ENCODE data around the gene ERGIC1. TPM values are rescaled to one million over a fixed set of nuclear protein-coding genes. Genes with fewer than 3 reads are reported as not detected.
A peak's percentile ranks its signal among the peaks of the same experiment; 100 is the strongest.

The ERGIC1 gene
- total and polyA plus RNA-seq, 12 donors = 71.9 to 450 (median 248) TPM

DNA sequence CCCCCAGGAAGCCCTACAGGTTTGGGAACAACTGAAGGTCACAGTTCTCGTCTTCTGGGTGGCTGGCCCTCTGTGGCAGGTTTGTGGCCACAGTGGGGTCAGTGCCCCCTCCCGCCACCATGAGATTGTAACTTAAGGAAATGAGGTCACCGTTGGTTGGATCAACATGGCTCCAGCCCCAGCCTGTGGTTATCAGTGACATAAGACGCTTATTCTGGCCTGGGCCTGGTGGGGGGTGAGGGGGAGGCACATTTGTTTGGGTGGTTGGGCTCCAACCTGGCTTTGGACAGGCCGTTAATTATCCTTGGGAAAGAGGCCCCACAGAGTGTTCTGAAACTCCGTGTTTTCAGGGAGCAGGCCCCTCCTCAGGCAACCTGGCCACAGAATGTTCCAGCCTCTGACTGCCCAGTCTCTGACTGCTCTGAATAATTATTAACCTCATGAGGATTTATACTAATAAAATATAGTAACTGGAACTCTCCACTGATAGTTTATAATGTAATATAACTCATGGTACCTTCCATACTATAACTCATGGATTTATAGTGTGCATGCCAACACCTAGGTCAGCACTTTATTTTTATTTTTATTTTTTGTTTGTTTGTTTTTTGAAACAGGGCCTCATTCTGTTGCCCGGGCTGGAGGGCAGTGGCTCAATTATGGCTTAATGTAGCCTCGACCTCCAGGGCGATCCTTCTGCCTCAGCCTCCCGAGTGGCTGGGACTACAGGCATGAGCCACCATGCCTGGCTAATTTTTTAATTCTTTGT, 67.1 kb downstream of the ERGIC1 start:
- Histone ChIP-seq H3K4me3 (no peak overlapping the region), H3K36me3 (replicated peaks in 1 of 2) (peaks cover 0 to 30% of the 10 kb centered on the region in 2 donors), H3K4me1 (replicated peaks in 1 of 2) (peaks cover 53 to 73% of the 10 kb centered on the region in 2 donors), H3K27me3 (no peaks in the 10 kb centered on the region), H3K27ac (peak overlapping the region; percentile 91 to 97 (median 94)), H3K9me3 (replicated peaks in 1 of 3) (no peaks in the 10 kb centered on the region)
- TF ChIP-seq POLR2A (IDR thresholded peaks at IDR 0.05) = no peak
- TF ChIP-seq, protein P1, sequence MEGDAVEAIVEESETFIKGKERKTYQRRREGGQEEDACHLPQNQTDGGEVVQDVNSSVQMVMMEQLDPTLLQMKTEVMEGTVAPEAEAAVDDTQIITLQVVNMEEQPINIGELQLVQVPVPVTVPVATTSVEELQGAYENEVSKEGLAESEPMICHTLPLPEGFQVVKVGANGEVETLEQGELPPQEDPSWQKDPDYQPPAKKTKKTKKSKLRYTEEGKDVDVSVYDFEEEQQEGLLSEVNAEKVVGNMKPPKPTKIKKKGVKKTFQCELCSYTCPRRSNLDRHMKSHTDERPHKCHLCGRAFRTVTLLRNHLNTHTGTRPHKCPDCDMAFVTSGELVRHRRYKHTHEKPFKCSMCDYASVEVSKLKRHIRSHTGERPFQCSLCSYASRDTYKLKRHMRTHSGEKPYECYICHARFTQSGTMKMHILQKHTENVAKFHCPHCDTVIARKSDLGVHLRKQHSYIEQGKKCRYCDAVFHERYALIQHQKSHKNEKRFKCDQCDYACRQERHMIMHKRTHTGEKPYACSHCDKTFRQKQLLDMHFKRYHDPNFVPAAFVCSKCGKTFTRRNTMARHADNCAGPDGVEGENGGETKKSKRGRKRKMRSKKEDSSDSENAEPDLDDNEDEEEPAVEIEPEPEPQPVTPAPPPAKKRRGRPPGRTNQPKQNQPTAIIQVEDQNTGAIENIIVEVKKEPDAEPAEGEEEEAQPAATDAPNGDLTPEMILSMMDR (IDR thresholded peaks at IDR 0.05) = no peak
- DNase-seq = peak in 6 of 7 donors; percentile 65 to 91 (median 78)
- intact Hi-C loops (cut with DNase I) = loop anchor here in 1 of 2 donors (10.0 kb wide), 1 partner anchor 126 kb away; the partner anchor contains the start of gene DUSP1
- 48 to 60% (median 57%) methylated on average over 10 of the region's 10 CpGs for WGBS, 4 donors

DNA sequence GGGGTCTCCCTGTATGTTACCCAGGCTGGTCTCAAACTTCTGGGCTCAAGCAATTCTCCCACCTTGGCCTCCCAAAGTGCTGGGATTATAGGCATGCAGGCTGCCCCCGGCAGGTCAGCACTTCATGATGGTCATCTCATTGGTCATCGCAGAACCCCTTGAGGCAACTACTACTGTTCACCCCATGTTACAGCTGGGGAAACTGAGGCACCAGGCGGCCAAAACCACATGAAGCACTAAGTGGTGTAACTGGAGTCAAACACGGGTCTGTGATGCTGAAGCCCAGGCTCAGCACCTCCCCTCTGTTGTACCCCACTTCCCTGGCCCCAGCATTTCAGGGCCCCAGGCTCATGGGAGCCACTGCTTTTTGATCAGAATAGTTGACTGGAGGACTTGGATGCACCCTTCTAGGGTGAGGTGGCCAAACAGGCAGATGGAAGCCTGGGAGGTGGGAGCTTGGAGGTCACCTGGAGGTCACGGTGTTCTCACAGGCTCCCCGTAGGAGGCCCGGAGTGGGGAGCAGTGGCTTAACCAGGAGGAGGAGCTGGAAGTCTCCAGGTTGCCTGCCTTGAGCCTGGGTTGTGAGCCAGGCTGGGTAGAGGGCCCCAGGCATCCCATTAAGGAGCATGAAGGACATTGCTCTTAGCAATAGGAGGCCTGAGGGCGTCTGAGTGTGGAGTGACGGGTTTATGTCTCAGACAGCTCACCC, 67.9 kb downstream of the ERGIC1 start:
- intact Hi-C loops (cut with DNase I) = loop anchor here in 1 of 2 donors (10.0 kb wide), 1 partner anchor 127 kb away; the partner anchor contains the start of gene DUSP1
- 58 to 73% (median 66%) methylated on average over 8 to 9 of the region's 9 CpGs for WGBS, 4 donors
- Histone ChIP-seq H3K4me1 (replicated peaks in 1 of 2) (peaks cover 45 to 70% of the 10 kb centered on the region in 2 donors), H3K4me3 (no peak overlapping the region), H3K27ac (peak overlapping the region; percentile 91 to 97 (median 94)), H3K36me3 (replicated peaks in 1 of 2) (peaks cover 0 to 30% of the 10 kb centered on the region in 2 donors), H3K9me3 (replicated peaks in 1 of 3) (no peaks in the 10 kb centered on the region), H3K27me3 (no peaks in the 10 kb centered on the region)
- TF ChIP-seq POLR2A (IDR thresholded peaks at IDR 0.05) = no peak
- TF ChIP-seq, protein P1 (IDR thresholded peaks at IDR 0.05) = no peak
- no peak for DNase-seq

DNA sequence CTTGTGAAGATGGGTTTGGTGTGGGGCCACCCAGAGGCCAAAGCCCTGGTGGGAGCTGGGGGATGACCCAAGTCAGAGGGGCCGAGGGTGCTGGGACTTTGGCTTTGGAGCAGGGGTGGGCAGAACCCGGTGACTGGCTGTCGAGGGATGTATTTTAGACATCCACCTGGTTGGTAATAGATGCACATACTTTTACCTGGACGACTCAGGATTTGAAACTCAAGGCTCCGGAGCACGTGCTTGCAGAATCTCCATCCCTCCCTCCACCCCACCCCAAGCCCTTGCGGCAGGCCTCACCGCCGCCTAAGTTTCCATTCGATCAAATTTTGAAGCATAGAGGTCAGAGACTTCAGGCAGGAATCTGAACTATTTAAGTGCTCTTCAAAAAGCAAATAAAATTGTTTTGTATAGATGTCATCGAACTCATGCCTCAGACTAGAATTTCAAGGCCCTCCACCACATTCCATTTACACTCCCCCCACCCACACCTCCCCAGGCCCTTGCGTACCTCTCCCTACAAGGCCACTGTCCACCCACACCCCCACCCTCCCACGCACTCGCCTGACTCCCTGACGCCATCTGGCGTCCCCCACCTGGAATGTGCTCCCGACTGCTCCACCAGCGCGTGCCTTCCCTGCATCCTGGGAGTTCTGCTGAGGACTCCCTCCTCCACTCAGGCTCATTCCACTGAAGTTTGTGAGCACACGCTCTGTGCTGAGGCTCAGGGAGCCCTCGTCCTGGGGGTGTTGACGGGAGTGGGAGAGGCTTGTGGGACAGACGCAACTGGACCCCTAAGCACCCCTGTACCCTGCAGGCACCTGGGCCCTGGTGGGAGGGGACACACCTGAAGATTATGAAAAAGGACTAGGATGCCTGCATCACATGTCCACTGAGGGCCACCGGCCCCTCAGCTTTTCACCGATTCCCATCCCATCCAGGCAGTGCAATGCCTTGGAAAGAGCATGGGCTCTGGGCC, 68.7 kb downstream of the ERGIC1 start:
- Histone ChIP-seq H3K4me3 (no peak overlapping the region), H3K36me3 (replicated peaks in 1 of 2) (peaks cover 0 to 30% of the 10 kb centered on the region in 2 donors), H3K27ac (peak overlapping the region; percentile 91 to 97 (median 94)), H3K4me1 (replicated peaks in 1 of 2) (peaks cover 42 to 62% of the 10 kb centered on the region in 2 donors), H3K9me3 (replicated peaks in 1 of 3) (no peaks in the 10 kb centered on the region), H3K27me3 (no peaks in the 10 kb centered on the region)
- peak; percentile 13 to 44 for TF ChIP-seq POLR2A (IDR thresholded peaks at IDR 0.05)
- TF ChIP-seq, protein P1 (IDR thresholded peaks at IDR 0.05) = peak; percentile 14 to 63 (median 44)
- intact Hi-C loops (cut with DNase I) = loop anchor here in 1 of 2 donors (10.0 kb wide), 1 partner anchor 128 kb away; the partner anchor contains the start of gene DUSP1
- DNase-seq = peak; percentile 91 to 97 (median 95)
- WGBS, 4 donors = 32 to 43% (median 38%) methylated on average over 8 to 25 of the region's 25 CpGs

All from adrenal gland (tissue), 12 donors.